HFFc6 (cell line): ENCODE data around the gene SURF4. TPM values are rescaled to one million over a fixed set of nuclear protein-coding genes. Genes with fewer than 3 reads are reported as not detected.
"Not testable (repeated sequence)": the region's sequence is repeated elsewhere in the genome, so short reads cannot be mapped to it uniquely, and the experiment has no call there.

ENCODE experiments used
- DNase-seq: peaks from one replicate; pipeline ENCODE4 v3.0.0-alpha.2; 2018
- H3K27ac Mint-ChIP-seq: 2 replicates; pipeline ENCODE4 v1.8.0; 2020; ENCODE audit warnings: mild to moderate bottlenecking, mixed read lengths
- H3K27me3 Mint-ChIP-seq: 2 replicates; pipeline ENCODE4 v1.8.0; 2021; ENCODE audit warnings: mild to moderate bottlenecking, moderate library complexity, mixed read lengths; ENCODE audit not compliant: insufficient read depth
- H3K36me3 Mint-ChIP-seq: 2 replicates; pipeline ENCODE4 v1.8.0; 2021; ENCODE audit warnings: low read depth, mixed read lengths
- H3K4me1 Mint-ChIP-seq: 2 replicates; pipeline ENCODE4 v1.8.0; 2020; ENCODE audit warnings: low read depth, mixed read lengths
- H3K4me3 Mint-ChIP-seq: 2 replicates; pipeline ENCODE4 v1.8.0; 2020; ENCODE audit warnings: mild to moderate bottlenecking, moderate library complexity, mixed read lengths
- H3K9me3 Mint-ChIP-seq: 2 replicates; pipeline ENCODE4 v1.8.0; 2020; ENCODE audit warnings: mild to moderate bottlenecking, mixed read lengths
- CTCF ChIP-seq: fragments of 200-600 bp; sonication (generic); IDR thresholded peaks from 2 replicates; pipeline ENCODE4 v1.5.0; 2021; ENCODE audit warnings: antibody characterized with exemption, mild to moderate bottlenecking
- total RNA-seq, 6 experiments: library from RNA; stranded (reverse); fragmentation: NEBNext Ultra II Directional; extraction: Animal tissue kit (Norgen Biotek cat#: 25700); gene quantifications; 2 replicates in 1 of 6; 3 replicates in 5 of 6; pipeline ENCODE4 v1.2.3, GENCODE V29; 2021

The SURF4 gene
- total RNA-seq, 6 experiments from 2014 or later, result 406 to 474 (median 417) TPM

GRCh38 chr9:133335924-133336811, 39.7 kb downstream of the SURF4 start, which contains the start of gene SURF6:
Gene SURF6, minus strand, starts transcription at chr9:133336188. Its CDS starts 56 bp downstream, at chr9:133336132.
- Mint-ChIP-seq H3K27ac (peak within 1 kb of the TSS; percentile 92), H3K4me1 (peaks cover 7% of the 10 kb centered on the region), H3K9me3 (no peaks in the 10 kb centered on the region), H3K36me3 (peaks cover 27% of the 10 kb centered on the region), H3K4me3 (peak within 1 kb of the TSS; percentile 99), H3K27me3 (peaks cover 4% of the 10 kb centered on the region; the same call in 1 of the 2 replicates)
- DNase-seq, result peak; percentile 82
- no peak for TF ChIP-seq CTCF

GRCh38 chr9:133334888-133335287, 41.0 kb downstream of the SURF4 start:
- H3K4me3 Mint-ChIP-seq, result peak overlapping the region; percentile 99
- H3K36me3 Mint-ChIP-seq, result peaks cover 34% of the 10 kb centered on the region
- not testable (repeated sequence) for H3K9me3 Mint-ChIP-seq, H3K27me3 Mint-ChIP-seq, DNase-seq, H3K4me1 Mint-ChIP-seq
- peak overlapping the region; percentile 92; the same call in 1 of the 2 replicates for H3K27ac Mint-ChIP-seq

- peaks cover 4% of the 10 kb centered on the region; the same call in 1 of the 2 replicates for H3K27me3 Mint-ChIP-seq
- no peak overlapping the region for H3K27ac Mint-ChIP-seq
- no peak for TF ChIP-seq CTCF
- no peaks in the 10 kb centered on the region for H3K9me3 Mint-ChIP-seq
- peaks cover 7% of the 10 kb centered on the region for H3K4me1 Mint-ChIP-seq
- H3K4me3 Mint-ChIP-seq, result peak overlapping the region; percentile 99; the same call in 1 of the 2 replicates
- no peak for DNase-seq
- peaks cover 32% of the 10 kb centered on the region for H3K36me3 Mint-ChIP-seq
These were observed 41.7 kb downstream of the SURF4 start for GRCh38 chr9:133334161-133334560.

GRCh38 chr9:133333566-133333965, 42.3 kb downstream of the SURF4 start:
- Mint-ChIP-seq H3K27me3 (peaks cover 4% of the 10 kb centered on the region; the same call in 1 of the 2 replicates), H3K9me3 (no peaks in the 10 kb centered on the region), H3K4me3 (no peak overlapping the region; the same call in 1 of the 2 replicates), H3K4me1 (peaks cover 7% of the 10 kb centered on the region), H3K36me3 (peaks cover 31% of the 10 kb centered on the region), H3K27ac (no peak overlapping the region)
- no peak for DNase-seq
- peak; percentile 48 for TF ChIP-seq CTCF

- no peak overlapping the region for H3K4me3 Mint-ChIP-seq
- TF ChIP-seq CTCF, result no peak
- peaks cover 7% of the 10 kb centered on the region for H3K4me1 Mint-ChIP-seq
- H3K36me3 Mint-ChIP-seq, result peaks cover 31% of the 10 kb centered on the region
- H3K9me3 Mint-ChIP-seq, result no peaks in the 10 kb centered on the region
- H3K27ac Mint-ChIP-seq, result no peak overlapping the region
- no peak for DNase-seq
- H3K27me3 Mint-ChIP-seq, result peaks cover 4% of the 10 kb centered on the region
These were observed 42.8 kb downstream of the SURF4 start for GRCh38 chr9:133333011-133333410.

- TF ChIP-seq CTCF, result no peak
- DNase-seq, result no peak
- Mint-ChIP-seq H3K4me1 (peaks cover 7% of the 10 kb centered on the region), H3K9me3 (no peaks in the 10 kb centered on the region), H3K4me3 (no peak overlapping the region), H3K36me3 (peaks cover 31% of the 10 kb centered on the region), H3K27me3 (peaks cover 4% of the 10 kb centered on the region), H3K27ac (no peak overlapping the region)
These were observed 43.5 kb downstream of the SURF4 start for GRCh38 chr9:133332381-133332730.
